Small intestine (tissue), 7 donors: ENCODE data around the gene UGT1A6. TPM values are rescaled to one million over a fixed set of nuclear protein-coding genes. Genes with fewer than 3 reads are reported as not detected.
"Not testable (repeated sequence)": the region's sequence is repeated elsewhere in the genome, so short reads cannot be mapped to it uniquely, and the experiment has no call there.

Experiments used
- DNase-seq, 2 donors: peaks; one replicate each; pipeline versions ENCODE4 v3.0.0 to v3.0.0-alpha.2; 2013
- FAIRE-seq: peaks from 2 replicates; lab custom pipeline; 2012; peaks lifted over from hg19 to GRCh38; lab: Jason Lieb, UNC
- H3K27ac ChIP-seq, 3 donors: one replicate each; pipeline ENCODE4 v1.5.1; 2013; ENCODE audit warnings: low read length in 2 of 3, mild to moderate bottlenecking in 2 of 3, control low read depth in 1 of 3, inconsistent platforms in 1 of 3, low read depth in 1 of 3, moderate library complexity in 1 of 3
- H3K27me3 ChIP-seq, 3 donors: one replicate each; pipeline ENCODE4 v1.6.1; 2013; ENCODE audit warnings: low read length in 3 of 3, inconsistent platforms in 1 of 3; ENCODE audit not compliant: control insufficient read depth in 3 of 3, insufficient read depth in 3 of 3
- H3K36me3 ChIP-seq, 3 donors: one replicate each; pipeline ENCODE4 v1.6.1; 2013; ENCODE audit warnings: low read length in 3 of 3, inconsistent platforms in 1 of 3, low read depth in 1 of 3, mild to moderate bottlenecking in 1 of 3, moderate library complexity in 1 of 3; ENCODE audit not compliant: control insufficient read depth in 3 of 3, insufficient read depth in 2 of 3
- H3K4me1 ChIP-seq, 3 donors: one replicate each; pipeline ENCODE4 v1.6.1; 2013; ENCODE audit warnings: low read length in 2 of 3, inconsistent platforms in 1 of 3, low read depth in 1 of 3, mild to moderate bottlenecking in 1 of 3, moderate library complexity in 1 of 3; ENCODE audit not compliant: control insufficient read depth in 3 of 3, insufficient read depth in 2 of 3
- H3K4me3 ChIP-seq, 3 donors: one replicate each; pipeline ENCODE4 v1.5.1; 2013; ENCODE audit warnings: low read length in 3 of 3, control low read depth in 1 of 3, inconsistent platforms in 1 of 3, low read depth in 1 of 3, mild to moderate bottlenecking in 1 of 3, moderate library complexity in 1 of 3
- H3K9me3 ChIP-seq, 2 donors: one replicate each; pipeline ENCODE4 v1.6.1; 2013; ENCODE audit warnings: low read depth in 1 of 2, low read length in 1 of 2; ENCODE audit not compliant: control insufficient read depth in 2 of 2, insufficient read depth in 1 of 2
- WGBS, 3 donors: extraction: QIAGEN DNeasy Blood & Tissue Kit; methylation state at CpG; one replicate each; pipeline ENCODE4 v1.1.7; 2013; 5-methylcytosine and 5-hydroxymethylcytosine counted together
- polyA plus RNA-seq, 4 donors: library from polyadenylated mRNA; stranded (reverse) in 3 of 4; unstranded in 1 of 4; fragments of 200-250 nt in 3 of 4; fragments of 120-200 nt in 1 of 4; gene quantifications; one replicate each; pipeline versions ENCODE4 v1.2.1 to v1.2.3, GENCODE V29; 2013
- donor health status: healthy with polysubstance abuse.
- donor health status: control.
- donor health status: control.
- donor health status: Bipolar disorder and iron deficiency.
- donor health status: healthy.

UGT1A6 gene
- polyA plus RNA-seq, 4 donors, result 0.21 to 1.8 (median 1.4) TPM; not detected in 1

DNA sequence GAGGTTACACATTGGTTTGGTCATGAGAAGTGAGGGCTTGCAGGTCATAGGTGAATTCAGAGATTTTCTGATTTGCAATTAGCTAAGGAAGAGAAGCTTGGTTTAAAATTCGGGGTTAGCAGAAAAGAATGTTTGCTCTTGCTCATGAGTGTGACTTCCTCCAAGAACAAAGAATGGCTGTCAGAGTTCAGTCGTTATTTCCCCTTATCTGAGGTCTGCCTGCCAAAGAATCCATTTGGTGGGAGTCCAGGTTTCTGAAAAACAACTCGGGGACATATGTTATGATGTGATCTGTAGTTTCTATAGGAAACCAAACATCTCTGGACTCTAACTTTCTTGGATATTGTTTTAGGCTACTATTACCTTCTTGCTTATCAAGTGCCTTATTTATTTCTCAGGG, 3.2 kb upstream of the UGT1A6 start:
- Histone ChIP-seq H3K4me1 (peaks cover 2 to 8% (median 3%) of the 10 kb centered on the region in 3 donors), H3K27me3 (no peaks in the 10 kb centered on the region), H3K9me3 (peaks cover 0 to 3% of the 10 kb centered on the region in 2 donors), H3K36me3 (no peaks in the 10 kb centered on the region), H3K27ac (no peak overlapping the region), H3K4me3 (no peak overlapping the region)
- no peak for DNase-seq
- WGBS, 3 donors, result 4 to 11% (median 8%) methylated on average over 3 of the region's 3 CpGs
- FAIRE-seq, result no peak

DNA sequence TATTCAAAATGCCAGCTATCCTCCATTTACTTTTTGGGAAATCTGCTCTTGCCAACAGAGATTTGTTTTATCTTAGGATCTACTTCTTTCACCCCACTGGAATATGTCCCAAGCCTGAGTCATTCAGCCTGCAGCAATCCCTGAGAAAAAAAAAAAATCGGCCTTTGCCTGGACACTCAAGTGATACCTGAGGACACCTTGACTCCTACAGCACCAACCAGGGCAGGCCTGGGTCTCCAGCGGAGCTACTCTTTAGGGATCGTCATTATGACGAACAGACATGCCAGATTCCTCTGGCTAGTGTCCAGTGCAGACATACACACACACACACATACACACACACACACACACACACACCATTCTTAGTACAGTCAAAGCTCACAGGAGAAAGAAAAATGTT, 2.2 kb upstream of the UGT1A6 start:
- DNase-seq, result no peak
- FAIRE-seq, result no peak
- H3K4me1 ChIP-seq, result peaks cover 2 to 7% (median 3%) of the 10 kb centered on the region in 3 donors
- 74 to 82% (median 77%) methylated on average over 4 of the region's 4 CpGs for WGBS, 3 donors
- H3K27me3 ChIP-seq, result no peaks in the 10 kb centered on the region
- peaks cover 0 to 3% of the 10 kb centered on the region in 2 donors for H3K9me3 ChIP-seq
- no peaks in the 10 kb centered on the region for H3K36me3 ChIP-seq
- H3K4me3 ChIP-seq, result no peak overlapping the region
- no peak overlapping the region for H3K27ac ChIP-seq

DNA sequence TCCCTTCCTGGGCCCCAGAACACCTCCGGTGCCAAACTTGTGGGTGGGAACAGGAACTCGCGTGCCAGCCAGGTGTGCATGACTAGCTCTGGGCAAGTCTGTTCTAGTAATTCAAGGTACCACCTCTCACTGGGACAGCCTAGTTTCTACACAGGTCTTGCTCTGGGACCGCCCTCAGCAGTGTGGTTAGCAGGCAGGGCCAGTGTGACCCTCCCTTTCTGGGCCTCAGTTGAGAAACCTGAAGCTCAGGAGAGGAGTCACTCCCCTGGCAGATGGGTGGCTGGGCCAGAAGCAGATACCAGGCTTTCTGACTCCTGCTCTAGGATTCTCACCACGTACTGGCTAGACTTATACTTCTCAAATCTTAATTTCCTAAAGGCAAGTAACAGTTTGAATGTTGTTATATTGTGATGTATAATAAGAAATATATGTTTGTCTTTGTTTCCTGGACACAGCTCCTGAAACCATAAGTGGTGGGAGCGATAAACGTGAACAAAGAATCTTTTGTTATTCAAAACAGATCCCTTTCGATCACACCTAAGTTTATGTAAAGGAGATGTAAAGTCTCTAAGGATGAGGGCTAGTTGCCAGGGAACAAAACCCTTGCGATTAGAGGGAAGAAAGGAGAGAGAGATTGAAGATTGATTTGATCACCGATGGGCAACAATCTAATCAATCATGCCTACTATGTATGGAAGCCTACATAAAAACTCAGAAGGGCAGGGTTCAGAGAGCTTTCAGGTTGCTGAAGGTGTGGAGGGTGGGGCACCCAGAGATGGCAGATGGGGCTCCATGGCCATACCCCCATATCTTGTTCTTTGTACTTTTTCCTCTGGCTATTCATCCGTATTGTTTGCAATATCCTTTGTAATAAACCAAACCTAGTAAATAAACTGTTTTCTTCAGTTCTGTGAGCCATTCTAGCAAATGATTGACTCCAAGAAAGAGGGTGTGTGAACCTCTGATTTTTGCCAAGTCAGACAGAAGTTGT, 952 bp upstream of the UGT1A6 start:
- no peak overlapping the region for H3K4me3 ChIP-seq

DNA sequence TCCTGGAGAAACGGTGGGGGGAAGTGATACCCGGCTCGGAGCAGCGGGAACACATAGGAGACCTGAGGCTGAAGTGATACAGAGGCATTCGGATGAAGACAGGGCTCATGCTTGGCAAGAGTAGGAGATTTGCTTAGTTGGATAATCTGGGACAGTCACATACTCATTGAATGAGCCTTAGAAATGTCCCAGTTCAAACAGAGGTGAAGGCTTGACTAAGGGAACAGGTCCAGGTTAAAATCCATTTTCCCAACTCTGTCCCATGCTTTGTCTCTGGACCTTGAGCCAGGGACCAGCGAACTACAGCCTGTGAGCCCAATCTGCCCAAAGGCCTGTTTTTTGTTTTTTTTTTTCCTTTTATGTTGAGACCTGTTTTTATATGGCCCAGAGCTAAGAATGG, 1.3 kb downstream of the UGT1A6 start:
- Histone ChIP-seq H3K4me3 (no peak overlapping the region), H3K9me3 (peaks cover 0 to 3% of the 10 kb centered on the region in 2 donors), H3K27me3 (no peaks in the 10 kb centered on the region), H3K36me3 (no peaks in the 10 kb centered on the region), H3K4me1 (peaks cover 2 to 7% (median 3%) of the 10 kb centered on the region in 3 donors), H3K27ac (no peak overlapping the region)
- DNase-seq (no peak), FAIRE-seq (no peak)
- 75 to 79% (median 75%) methylated on average over 6 of the region's 6 CpGs for WGBS, 3 donors

More for the DNA sequence above, 952 bp upstream of the UGT1A6 start:
- FAIRE-seq (no peak), DNase-seq (peak in 1 of 2 donors; percentile 55)
- 35 to 74% (median 40%) methylated on average over 11 of the region's 11 CpGs for WGBS, 3 donors
- H3K27me3 ChIP-seq, result no peaks in the 10 kb centered on the region
- H3K27ac ChIP-seq, result no peak overlapping the region
- H3K4me1 ChIP-seq, result peaks cover 2 to 7% (median 3%) of the 10 kb centered on the region in 3 donors
- H3K36me3 ChIP-seq, result no peaks in the 10 kb centered on the region
- H3K9me3 ChIP-seq, result peaks cover 0 to 3% of the 10 kb centered on the region in 2 donors

DNA sequence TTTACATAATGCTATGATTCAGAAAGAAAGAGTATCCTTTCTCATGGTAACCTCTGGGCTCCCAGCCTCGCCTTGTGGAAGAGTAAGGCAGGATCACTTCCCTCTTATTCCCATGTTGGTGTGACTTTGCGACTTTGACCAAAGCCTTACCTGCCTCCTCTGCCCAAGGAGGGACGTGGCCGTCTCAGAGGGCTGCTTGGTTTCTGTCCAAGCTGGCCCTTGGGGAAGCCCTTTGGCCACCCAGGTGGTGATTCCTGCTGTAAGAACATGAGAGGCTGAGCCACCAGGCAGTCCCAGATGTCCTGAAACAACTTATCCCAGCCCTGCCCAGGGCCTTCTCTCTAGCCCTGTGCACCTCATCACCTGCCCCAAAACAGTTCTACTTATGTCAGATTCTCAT, 6.0 kb downstream of the UGT1A6 start:
- peaks cover 0 to 1% (median 0%) of the 10 kb centered on the region in 3 donors for H3K4me1 ChIP-seq
- H3K27me3 ChIP-seq, result no peaks in the 10 kb centered on the region
- 71 to 95% (median 78%) methylated on average over 4 of the region's 4 CpGs for WGBS, 3 donors
- H3K27ac ChIP-seq, result no peak overlapping the region
- no peaks in the 10 kb centered on the region for H3K9me3 ChIP-seq
- H3K36me3 ChIP-seq, result no peaks in the 10 kb centered on the region
- no peak for DNase-seq
- no peak for FAIRE-seq
- no peak overlapping the region for H3K4me3 ChIP-seq

DNA sequence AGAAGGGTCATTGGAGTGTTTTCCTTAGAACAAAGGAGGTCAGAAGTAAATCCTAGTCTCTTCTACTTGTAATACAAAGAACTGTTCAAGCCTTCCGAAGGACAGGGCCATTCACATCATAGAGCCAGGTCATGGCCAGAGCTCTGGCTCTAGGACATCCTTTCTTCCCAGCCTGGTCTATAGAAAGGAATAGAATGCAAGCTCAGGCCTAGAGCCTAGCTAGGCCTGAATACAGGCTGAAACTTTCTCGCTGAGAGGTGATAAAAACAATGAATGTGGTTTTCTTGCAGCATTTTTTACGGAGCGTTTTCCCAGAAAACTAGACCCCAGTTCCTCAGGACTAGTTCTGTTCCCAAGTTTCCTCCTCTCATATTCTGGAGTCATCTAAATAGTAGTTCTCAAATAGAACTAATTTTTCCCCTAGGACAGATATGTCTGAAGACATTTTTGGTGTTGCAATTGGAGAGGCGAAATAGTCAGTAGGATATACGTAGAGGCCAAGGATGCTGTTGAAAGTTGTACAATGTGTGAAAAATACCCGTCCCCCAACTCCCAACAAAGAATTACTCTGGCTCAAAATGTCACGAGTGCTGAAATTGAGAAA, 6.8 kb downstream of the UGT1A6 start:
- DNase-seq, result no peak
- H3K4me3 ChIP-seq, result no peak overlapping the region
- 84 to 87% (median 84%) methylated on average over 8 of the region's 8 CpGs for WGBS, 3 donors
- no peaks in the 10 kb centered on the region for H3K27me3 ChIP-seq
- H3K9me3 ChIP-seq, result no peaks in the 10 kb centered on the region
- no peaks in the 10 kb centered on the region for H3K4me1 ChIP-seq
- no peak for FAIRE-seq
- H3K36me3 ChIP-seq, result no peaks in the 10 kb centered on the region
- no peak overlapping the region for H3K27ac ChIP-seq

DNA sequence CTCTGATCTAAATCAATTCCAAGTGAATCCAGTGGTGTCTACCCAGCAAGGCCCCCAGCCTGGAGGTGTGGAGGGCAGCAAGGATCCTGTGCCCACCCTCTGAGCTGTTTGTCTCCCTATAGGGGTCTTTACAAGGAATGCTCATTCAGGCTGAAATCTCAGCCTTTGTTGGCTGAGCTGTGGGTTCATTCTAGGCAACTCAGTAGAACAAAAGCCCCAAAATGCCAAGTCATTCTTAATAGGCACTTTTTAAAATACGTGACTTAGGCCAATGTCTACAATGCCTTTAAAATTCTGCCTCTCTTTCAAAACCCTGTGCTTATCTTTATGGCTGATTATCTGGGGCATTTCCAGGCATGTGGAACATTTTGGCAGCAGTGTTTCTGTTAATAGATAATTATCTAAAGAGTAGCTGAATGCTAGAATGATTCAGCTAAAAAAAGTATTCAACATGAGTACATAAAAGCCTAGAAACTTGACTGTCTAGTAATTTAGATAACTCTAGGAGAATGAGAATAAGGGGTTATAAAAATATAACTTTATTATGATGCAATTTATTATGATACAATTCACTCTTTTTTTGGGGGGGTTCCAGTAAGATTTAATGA, 7.4 kb downstream of the UGT1A6 start:
- WGBS, 3 donors, result 0 to 25% (median 14%) methylated on average over 1 of the region's 1 CpG
- no peak overlapping the region for H3K27ac ChIP-seq
- H3K36me3 ChIP-seq, result no peaks in the 10 kb centered on the region
- no peaks in the 10 kb centered on the region for H3K27me3 ChIP-seq
- peak in 1 of 2 donors; percentile 75 for DNase-seq
- peak; percentile 23 for FAIRE-seq
- H3K4me3 ChIP-seq, result no peak overlapping the region
- no peaks in the 10 kb centered on the region for H3K9me3 ChIP-seq
- H3K4me1 ChIP-seq, result no peaks in the 10 kb centered on the region

DNA sequence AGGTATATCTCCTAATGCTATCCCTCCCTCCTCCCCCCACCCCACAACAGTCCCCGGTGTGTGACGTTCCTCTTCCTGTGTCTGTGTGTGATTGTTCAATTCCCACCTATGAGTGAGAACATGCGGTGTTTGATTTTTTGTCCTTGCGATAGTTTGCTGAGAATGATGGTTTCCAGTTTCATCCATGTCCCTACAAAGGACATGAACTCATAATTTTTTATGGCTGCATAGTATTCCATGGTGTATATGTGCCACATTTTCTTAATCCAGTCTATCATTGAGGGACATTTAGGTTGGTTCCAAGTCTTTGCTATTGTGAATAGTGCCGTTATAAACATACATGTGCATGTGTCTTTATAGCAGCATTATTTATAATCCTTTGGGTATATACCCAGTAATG, 8.2 kb downstream of the UGT1A6 start:
- H3K4me3 ChIP-seq, H3K9me3 ChIP-seq, DNase-seq, FAIRE-seq, H3K27ac ChIP-seq, H3K36me3 ChIP-seq, H3K4me1 ChIP-seq, H3K27me3 ChIP-seq: not testable (repeated sequence)
- 78 to 88% (median 79%) methylated on average over 5 of the region's 5 CpGs for WGBS, 3 donors
